ENCODE data around the gene MAGI1.
"Not testable (repeated sequence)": the region's sequence is repeated elsewhere in the genome, so short reads cannot be mapped to it uniquely, and the experiment has no call there.

MAGI1 gene

DNA sequence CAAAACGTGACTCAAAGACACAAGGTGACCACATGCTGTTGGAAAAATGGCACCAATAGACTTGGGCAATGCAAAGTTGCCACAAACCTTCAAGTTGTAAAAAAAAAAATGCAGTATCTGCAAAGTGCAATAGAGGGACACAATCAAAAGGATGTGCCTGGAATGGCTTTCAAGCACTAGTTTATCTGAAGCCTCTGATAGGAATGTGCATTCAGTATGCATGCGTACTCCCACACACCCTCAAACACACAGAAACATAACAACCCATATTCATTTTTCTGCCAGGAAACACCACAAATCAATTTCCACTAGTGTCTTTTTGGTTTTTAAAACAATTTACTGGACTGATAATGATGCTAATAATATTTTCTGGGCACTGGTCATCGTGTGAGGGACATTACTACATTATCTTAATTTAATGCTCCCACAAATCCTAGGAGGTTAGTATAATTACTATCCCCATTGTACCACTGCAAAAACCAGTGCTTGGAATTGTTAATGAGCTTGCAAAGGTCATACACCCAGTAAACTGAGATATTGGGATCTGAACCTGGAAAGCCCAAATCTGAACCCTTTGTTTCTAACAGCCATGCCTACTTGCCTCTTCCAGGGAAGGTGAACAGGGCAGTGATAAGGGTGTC is 298.7 kb downstream of the MAGI1 start:
- no peak for DNase-seq

DNA sequence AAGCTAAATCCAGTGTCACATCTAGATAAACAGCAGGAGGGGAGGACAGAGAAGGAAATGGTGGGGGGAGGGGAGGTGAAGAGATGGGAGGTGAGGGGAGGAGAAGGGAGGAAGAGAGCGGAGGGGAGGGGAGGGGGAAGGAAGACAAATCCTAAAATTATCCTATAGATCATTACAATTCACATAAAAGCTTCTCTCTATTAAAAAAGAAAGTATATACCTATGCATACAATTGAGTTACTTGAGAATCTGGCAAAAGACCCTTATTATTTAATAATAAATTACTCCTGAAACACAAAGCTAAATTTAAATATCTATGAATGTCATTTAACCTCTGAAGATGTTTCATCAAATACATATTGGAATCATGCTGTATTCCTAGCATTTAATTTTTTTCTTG is 303.9 kb downstream of the MAGI1 start:
- no peak for DNase-seq

DNA sequence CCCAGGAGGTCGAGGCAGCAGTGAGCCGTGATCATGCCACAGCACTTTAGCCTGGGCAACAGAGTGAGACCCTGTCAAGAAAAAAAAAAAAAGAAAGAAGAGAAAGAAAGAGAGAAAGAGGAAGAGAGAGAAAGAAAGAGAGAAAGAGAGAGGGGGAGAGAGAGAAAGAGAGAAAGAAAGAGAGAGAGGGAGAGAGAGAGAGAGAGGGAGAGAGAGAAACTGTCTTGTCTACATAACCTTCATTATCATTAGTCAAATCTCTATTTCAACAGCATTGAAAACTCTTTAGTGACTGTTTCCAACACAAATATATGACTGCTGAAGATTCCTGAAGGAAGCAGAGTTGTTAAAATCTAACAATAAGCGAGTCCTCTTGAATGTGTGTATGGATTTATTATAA is 304.3 kb downstream of the MAGI1 start:
- DNase-seq, result no peak

DNA sequence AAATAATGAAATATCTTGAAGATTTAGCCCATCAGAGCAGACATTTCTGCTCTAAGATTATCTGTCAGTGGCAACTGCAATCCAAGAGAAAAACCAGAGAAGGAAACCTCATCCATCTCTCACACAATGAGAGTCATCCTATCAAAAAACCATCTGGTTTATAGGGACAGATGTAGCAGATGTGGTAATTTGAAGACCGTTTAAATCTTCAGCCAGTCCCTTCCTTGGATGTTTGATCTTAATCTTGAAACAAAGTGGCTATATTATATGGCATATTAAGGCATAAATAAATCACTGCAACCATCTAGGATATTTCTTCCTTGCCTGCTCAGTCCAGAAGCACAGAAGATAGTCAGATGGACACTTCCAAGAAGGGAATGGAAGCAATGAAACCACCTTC is 305.3 kb downstream of the MAGI1 start:
- no peak for DNase-seq

DNA sequence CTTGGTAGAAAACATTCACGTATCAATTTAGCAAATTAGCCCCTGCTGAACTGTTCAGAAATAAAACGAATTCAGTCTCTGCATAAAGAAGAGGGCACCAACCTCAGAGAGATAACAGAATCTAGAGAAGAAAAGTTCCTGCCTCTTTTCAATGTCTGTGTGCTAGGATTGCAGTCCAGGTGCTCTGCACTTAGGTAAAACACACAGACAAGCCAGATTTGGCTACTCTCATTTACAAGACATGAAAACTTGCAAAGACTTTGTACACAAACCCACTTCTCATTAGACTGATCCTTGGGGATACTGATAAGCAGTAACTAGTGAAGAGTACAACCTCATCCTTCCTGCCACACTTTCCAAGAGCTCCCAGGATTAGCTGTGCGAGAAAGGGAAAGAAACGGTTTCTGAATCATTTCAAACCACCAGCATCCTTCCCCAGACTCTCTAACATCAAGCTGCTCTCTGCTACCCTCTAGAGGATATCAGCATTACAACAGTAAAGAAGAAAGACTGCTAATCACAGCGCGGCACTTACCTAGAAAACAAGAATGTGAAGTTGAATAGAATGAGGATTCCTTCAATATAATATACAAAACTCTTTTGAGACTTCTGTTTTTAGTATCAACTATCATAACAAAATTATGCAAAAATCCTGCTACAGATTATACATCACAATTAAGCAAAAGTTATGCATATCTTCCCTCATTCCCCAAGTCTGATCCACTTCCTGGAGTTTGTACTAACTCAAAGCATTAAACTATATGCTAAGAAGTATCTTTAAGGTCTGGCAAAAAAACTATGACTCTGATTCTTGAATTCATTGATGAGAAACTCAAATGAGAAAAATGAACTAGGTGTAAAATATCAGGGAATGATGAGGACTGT is 306.4 kb downstream of the MAGI1 start:
- peak; percentile 6 to 31 for DNase-seq

DNA sequence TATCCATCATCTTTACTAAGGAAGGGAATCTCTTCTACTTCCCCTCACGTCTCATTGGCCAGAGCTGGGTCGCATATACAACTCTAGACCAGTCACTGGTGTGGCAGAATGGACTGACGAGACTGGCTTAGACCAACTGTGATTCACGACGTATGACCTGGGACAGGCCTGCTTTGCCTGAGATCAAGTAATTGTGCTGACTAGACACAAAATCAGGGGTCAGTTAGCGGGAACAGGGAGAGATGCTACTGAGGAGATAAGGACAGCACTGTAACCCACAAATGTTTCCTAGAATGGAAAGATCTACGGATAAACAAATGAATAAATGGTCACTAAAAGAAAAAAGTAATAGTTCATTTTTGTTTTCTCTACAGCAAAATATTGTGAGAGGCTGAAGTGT is 308.3 kb downstream of the MAGI1 start:
- no peak for DNase-seq

DNA sequence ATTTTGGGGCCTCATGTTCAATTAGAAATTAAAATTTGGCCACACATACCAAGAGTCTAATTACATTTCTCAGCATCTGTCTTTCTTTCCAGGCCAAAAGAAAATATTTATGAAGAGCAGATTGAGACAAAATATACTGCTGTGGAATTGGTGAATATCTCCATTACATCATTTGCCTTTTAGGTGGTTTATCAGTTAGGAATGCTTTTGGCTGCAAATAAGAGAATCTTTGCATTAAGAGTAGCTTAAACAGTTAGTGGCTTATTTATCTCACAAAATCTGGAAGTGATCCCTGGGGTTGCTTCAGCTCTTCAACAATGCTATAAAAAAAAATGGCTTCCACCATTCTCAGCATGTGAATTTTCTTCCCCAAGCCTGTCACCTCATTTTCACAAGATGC is 308.7 kb downstream of the MAGI1 start:
- DNase-seq, result no peak

DNA sequence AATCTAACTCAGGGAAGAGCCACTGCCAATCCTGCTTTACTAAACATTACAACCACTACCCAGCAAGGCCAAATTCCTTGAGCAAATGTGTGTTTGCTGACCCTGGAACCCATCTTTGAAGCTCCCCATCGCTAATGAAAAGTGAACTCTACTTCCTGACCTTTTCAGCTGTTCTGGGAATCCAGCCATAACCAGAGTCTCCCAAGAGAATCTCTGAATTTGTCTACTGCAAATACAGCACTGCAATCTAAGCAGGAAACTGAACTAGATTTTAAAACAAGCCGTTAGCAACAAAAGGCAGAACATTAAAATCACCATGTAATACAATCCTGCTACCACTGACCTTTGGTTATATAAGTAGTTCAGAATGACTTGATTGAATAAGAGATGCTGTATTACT is 309.2 kb downstream of the MAGI1 start:
- DNase-seq, result no peak

DNA sequence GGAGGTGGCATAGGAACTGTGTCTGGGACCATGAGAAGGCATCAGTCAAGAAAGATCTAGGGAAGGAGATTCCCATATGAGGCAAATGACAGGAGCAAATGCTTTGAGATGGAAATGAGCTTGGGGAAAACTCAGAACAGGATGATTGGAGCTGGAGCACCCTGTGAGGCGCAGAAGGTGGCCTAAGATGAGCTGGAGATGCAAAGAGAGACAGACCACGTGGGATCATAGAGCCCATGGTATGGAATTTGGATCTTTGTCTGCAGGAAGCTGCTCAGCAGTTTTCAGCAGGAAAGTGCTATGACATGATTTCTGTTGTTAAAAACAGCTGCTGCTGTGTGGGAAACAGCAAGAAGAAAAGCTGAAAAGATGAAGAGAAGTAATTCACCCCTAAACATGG is 310.6 kb downstream of the MAGI1 start:
- no peak for DNase-seq

DNA sequence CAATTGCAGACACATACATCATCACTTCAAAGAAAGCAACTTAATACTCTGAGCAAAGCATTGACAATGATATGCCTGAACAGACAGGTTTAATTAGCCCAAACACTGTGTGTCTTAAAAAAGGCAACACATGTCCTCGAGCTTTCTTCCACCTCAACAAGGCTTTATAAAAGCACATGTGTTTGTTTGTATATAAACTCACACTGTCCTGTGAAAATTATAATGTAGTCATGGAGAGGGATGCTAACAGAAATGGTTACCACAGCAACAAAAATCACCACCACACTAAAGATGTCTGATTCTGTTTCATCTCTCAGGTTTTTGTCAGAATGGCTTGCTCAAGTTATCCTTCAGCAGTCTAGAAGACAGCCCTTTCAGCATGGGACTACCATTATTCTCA is 314.7 kb downstream of the MAGI1 start:
- DNase-seq, result no peak

DNA sequence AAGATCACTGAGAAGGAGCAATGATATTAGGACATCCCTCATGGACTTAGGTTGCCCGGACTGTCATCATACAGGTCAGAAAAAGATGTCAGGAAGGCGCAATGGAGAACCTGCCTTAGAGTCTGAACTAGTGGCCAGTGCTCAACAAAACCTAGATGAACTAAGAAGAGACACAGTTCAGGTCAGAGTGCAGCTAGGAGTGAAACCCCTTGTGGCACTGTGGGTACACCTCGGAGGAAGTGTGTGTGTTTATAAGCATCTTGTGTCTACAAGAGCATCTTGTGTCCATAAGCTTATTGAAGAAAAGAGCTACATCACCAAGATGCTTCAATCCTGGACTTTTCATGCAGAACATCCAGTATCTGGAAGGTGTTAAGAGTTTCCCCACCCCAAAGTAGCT is 315.7 kb downstream of the MAGI1 start:
- DNase-seq, result no peak

DNA sequence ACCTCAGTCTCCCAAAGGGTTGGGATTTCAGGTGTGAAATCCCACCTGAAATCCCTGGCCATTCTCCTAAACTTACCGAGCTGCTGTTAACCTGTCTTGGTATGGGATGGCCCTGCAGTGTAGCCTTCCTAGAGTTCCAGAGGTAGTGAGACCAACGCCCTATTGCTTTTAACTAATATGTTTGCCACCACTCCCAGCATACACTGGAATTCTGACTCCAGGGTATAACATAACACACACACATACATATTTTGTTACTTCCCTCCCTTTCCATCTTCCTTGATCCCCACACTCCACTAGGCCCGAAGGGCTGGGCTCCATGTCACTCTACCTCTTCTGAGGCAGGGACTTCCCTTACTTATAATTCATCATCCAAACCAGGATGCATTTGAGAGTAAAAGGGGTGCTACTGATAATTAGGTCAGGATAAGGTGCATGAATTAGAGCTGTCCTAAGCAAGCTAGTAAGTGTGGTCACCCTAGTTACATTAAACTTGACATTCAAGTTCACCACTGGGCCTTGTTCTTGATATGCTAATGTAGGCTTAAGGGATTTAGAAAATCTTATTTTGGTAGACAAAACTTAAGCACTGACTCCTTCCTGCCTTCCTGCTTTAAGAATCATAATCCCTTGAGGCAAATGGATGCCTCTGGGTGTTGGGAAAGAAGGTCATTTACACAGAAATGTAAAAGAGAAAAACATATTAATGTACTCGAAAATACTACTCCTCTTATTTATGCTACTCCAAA is 317.6 kb downstream of the MAGI1 start:
- no peak for DNase-seq

DNA sequence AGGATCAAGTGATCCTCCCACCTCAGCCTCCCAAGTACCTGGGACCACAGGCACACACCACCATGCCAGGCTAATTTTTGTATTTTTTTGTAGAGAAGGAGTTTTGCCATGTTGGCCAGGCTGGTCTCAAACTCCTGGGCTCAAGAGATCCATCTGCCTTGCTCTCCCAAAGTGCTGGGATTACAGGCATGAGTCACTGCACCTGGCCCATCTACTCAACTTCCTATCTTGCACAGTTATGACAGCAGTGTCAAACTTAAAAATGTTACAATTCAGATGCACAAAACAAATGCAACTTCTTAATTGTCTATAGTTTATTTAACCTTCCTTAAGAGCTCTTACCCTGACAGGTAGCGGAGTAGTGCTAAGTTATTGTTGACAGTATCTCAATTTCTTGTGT is 319.1 kb downstream of the MAGI1 start:
- DNase-seq, result not testable (repeated sequence)

DNA sequence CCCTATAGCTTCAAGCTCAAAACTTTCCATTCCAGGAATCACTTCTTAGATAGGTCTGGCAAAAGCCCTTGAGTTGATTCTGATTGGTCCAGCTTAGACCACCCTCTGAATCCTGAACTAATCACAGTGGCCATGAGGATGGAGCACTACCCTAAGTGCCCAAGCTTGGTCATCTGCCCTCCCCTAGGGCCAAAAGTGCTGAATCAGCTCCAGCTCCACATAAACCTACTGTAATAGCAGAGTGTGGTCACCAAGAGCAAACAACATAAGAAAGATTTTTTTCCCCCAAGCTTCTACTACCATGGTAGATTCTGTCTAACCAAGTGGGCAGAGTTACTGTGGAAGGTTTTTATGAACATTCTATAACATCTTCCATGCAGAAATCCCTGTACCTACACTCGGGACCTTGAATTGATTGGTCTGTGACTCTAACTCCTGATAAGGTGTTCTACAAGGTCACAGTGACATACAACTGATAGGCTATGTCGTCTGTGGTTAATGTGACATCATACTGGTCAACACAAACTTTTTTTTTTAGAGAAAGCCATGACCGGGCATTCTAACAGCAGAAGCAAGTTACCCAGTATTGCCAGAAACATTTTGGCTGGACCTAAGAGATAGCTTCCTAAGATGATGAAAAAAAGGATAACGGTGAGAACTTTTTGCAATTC is 320.9 kb downstream of the MAGI1 start:
- DNase-seq, result no peak

DNA sequence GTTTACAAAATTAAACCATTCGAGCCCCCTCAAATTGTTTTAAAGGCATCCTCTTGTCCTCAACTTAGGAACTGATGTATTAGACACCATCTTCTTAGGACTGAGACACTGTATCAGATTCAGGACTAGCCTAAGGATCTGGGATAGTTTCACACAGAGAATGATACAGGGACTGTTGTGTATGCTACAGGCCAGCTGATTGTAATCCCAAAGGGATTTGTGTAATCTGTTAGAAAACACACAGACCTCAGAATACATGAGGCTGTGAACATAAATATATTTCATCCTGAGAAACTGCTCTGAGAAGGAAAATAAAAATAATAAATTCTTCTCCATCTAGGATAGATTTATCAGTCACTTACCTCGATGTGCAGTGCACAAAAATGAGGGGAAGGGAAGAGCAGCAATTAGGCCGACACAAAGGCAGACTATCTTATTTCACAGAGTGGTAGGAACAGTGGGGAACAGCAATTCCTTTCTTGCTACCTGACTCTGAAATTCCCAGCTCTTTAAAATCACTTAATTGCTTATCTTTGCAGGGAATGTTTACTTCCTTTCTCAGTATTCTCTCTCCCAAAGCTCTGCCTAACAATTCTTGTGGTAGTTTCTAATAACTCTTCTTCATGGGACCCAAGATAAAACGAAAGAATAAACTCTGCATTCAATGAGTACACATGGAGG is 322.5 kb downstream of the MAGI1 start:
- DNase-seq, result no peak

DNA sequence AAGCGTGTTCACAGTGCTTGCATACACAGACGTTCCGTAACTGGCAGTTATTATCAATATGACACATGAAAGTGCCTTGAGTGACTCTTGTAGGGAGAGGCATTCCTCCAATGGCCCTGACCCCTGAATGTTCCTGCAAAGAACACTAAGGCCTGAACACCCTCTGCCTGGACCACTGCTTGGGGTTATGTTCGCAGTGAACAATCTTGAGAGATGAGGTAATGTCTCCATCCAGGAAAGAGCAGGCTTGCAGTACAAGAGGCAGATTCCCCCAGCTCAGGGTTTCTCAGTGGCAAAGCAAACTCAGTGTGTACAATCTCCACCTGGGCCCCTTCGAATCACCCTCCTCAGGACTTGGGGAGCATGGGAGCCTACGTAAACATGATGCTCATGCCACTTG is 324.6 kb downstream of the MAGI1 start:
- DNase-seq, result no peak

DNA sequence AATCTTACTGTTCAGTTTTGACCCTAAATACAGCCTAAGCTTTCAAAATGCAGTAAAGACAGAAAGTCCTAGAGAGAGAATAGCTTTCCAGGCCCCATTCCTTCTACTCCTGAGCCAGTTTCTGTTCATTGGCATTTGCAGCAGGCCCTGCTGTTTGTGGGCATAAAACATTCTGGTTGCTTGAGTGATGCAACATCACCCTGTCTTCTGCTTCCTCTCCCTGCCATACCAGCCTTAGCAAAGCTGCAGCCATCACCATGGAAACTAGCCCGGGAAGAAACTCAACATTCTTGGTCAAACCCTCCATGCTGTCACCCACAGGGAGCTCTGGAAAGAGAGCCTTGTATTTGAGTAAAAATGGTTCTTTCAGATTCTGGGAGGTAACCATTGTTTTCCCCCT is 325.7 kb downstream of the MAGI1 start:
- no peak for DNase-seq

DNA sequence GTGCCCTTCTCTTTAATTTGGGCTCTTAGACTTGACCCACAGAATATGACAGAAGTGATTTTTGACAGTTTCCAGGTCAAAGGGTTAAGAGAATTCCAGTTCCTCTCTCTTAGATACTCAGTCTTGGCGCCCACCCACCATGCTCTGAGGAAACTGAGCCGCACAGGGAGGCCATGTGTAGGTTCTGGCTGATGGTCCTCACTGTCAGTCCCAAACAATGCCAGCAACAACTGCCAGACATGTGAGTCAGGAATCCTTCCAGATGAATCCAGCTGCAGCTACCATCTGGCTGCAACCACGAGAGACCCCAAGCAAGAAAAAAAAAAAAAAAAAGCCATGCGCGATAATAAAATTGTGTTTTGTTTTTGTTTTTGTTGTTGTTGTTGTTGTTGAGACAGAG is 326.6 kb downstream of the MAGI1 start:
- no peak for DNase-seq

DNA sequence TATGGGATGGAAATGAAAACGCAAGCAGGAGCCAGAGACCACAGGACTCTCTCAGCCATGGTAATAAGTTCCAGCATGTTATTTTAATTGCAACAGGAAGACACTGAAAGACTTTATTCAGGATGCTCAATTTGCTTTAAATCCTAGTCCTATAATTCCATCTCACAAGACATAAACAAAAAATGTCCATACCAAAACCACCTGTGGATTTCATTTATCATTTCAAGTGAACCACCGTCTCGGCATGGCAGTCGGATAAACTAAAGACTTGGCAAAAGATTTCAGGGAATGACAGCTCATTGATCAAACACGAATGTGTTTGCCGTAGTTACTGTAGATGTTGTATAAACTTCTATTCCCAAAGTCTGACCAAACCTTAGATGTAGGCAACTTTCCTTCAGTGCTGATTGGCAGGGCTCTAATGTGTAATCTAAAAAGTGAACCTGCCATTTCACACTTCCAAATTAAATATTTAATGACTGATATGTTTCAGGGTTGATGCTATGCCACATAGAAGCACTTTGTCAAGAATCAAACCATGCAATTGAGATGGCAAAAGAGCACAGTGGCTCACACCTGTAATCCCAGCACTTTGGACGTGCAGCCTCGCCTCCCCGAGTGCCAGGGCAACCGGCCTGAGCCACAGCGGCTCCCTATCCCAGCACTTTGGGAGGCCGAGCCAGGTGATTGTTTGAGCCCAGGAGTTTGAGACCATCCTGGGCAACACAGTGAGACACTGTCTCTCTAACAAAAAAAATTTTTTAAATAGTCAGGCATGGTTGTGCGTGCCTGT is 331.7 kb downstream of the MAGI1 start:
- DNase-seq, result no peak

DNA sequence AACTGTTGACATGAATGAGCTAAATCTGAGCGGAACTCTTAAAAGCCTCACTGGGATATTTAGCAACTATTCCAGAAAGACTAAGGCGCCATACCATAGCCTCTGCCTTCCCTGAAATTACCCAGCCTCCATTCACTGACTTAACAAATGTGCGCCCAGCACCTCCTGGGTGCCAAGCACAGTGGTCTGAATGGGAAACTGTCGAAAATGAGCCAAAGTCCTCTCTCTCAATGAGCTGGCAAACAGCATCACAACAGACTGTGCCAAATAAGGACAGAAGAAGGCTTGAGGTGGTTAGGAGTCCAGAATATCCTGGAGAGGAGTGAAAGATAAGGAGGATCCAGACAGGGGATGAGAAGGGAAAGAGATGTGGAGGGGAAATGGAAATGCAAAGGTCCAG is 332.4 kb downstream of the MAGI1 start:
- no peak for DNase-seq

DNA sequence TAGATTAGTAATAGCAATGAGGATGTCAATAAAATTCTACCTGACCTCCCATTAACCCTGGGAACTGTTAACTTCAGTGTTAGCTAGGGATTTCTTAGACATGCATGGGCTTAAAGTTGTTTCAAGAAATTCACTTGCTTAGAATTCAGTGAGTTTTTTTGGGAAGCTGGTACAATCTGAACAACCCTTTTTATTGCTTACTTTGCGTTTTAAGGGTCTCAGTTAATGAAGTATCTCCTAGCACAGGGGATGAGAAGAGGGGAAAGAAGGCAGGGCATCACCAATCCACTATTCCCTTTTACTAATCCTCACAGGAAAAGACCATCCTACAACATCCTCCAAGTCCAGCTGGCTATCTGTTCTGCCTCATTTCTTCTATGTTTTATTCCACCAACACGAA is 334.9 kb downstream of the MAGI1 start:
- no peak for DNase-seq

DNA sequence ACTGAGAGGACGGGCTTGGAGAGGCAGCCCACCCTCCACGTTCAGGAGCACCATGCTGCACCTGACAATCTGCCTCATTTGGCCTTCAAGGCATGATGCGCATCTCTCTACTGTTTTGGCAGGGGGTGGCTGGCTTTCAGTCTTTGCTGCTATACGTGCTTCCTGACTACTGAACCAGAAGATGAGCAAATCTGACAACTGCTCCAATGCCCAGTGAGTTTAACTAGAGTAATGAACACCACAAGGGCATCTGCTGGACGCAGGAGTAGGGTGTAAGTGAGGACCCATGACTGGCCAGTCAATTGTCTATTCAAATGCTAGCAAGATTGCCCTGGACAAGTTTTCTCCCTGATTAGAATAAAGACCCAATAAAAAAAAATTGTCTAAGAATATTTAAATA is 335.7 kb downstream of the MAGI1 start:
- no peak for DNase-seq
